K562 (cell line): Measurements from ENCODE around the gene TRAF7. TPM values are rescaled to one million over a fixed set of nuclear protein-coding genes. Genes with fewer than 3 reads are reported as not detected.
"Not testable (repeated sequence)": the region's sequence is repeated elsewhere in the genome, so short reads cannot be mapped to it uniquely, and the experiment has no call there.

Source experiments
- ATAC-seq: fragments of 200-7000 bp; cut with Tn5 transposase; 3 replicates; pipeline ENCODE4 v1.9.1; 2020; ENCODE audit warnings: moderate library complexity
- BruUV-seq: library from RNA; stranded (reverse); fragments of 400-500 nt; replicated peaks from 2 replicates; lab custom pipeline; 2021; lab: Mats Ljungman, UMichigan
- CTCF ChIA-PET: fragments of 300-600 bp; formaldehyde crosslinking; extraction: SDS; loops from one replicate; lab custom pipeline; 2021; ENCODE audit warnings: low intra/inter-chr PET ratio; lab: Yijun Ruan, JAX
- POLR2A ChIA-PET: fragments of 300-600, 350-650 bp; sonication (Branson Sonifier 250); formaldehyde crosslinking; extraction: SDS; loops from one replicate; lab custom pipeline; 2021; ENCODE audit warnings: antibody characterized with exemption, inconsistent platforms; lab: Yijun Ruan, JAX
- DNase-seq, 4 experiments: peaks; one replicate each; pipeline versions ENCODE4 v3.0.0 to v3.0.0-alpha.2; 2011 to 2018; ENCODE audit warnings: low spot score in 3 of 4, mixed read lengths in 3 of 4; ENCODE audit errors: extremely low read depth in 1 of 4
- FAIRE-seq: peaks from 2 replicates; lab custom pipeline; 2011; peaks lifted over from hg19 to GRCh38; lab: Jason Lieb, UNC
- H2AFZ ChIP-seq: 2 replicates; pipeline ENCODE4 v1.6.0; 2011; ENCODE audit warnings: low read depth, low read length, control low read depth, inconsistent platforms
- H3K27ac ChIP-seq: fragments of 200-600 bp; 3 replicates; pipeline ENCODE4 v1.8.0; 2011; ENCODE audit warnings: low read depth, mild to moderate bottlenecking, control low read depth, inconsistent platforms, low read length, moderate library complexity, mixed read lengths; ENCODE audit errors: extremely low read depth
- H3K27me3 ChIP-seq, 2 experiments: fragments of 300-600 bp in 1 of 2; 2 replicates in 1 of 2; 3 replicates in 1 of 2; pipeline versions ENCODE4 v1.6.0 to v1.8.0; 2011; ENCODE audit warnings: inconsistent platforms in 2 of 2, low read length in 2 of 2, mild to moderate bottlenecking in 1 of 2, mixed read lengths in 1 of 2, moderate library complexity in 1 of 2; ENCODE audit not compliant: control insufficient read depth in 2 of 2, insufficient read depth in 2 of 2
- H3K36me3 ChIP-seq: fragments of 300-600 bp; 3 replicates; pipeline ENCODE4 v1.8.0; 2011; ENCODE audit warnings: mild to moderate bottlenecking, low read length, inconsistent platforms; ENCODE audit not compliant: control insufficient read depth, insufficient read depth
- H3K4me1 ChIP-seq, 2 experiments: fragments of 200-600 bp in 1 of 2; replicated peaks in 1 of 2; 2 replicates in 1 of 2; 3 replicates in 1 of 2; pipeline versions ENCODE4 v1.5.1 to v1.8.0; 2011; ENCODE audit warnings: inconsistent platforms in 2 of 2, low read length in 2 of 2, mild to moderate bottlenecking in 1 of 2, mixed read lengths in 1 of 2, moderate library complexity in 1 of 2; ENCODE audit not compliant: control insufficient read depth in 2 of 2, insufficient read depth in 2 of 2
- H3K4me2 ChIP-seq: 2 replicates; pipeline ENCODE4 v1.6.1; 2011; ENCODE audit warnings: low read length, control low read depth, inconsistent platforms, mixed read lengths; ENCODE audit not compliant: insufficient read depth
- H3K4me3 ChIP-seq: fragments of 200-600 bp; sonication (generic), shearing (Covaris generic); 2 replicates; pipeline ENCODE4 v1.5.1; 2016; ENCODE audit warnings: control low read depth, inconsistent platforms
- H3K79me2 ChIP-seq: fragments of 200-600 bp; 3 replicates; pipeline ENCODE4 v1.8.0; 2011; ENCODE audit warnings: low read length, inconsistent platforms; ENCODE audit not compliant: control insufficient read depth, insufficient read depth
- H3K9ac ChIP-seq, 2 experiments: 2 replicates each; pipeline versions ENCODE4 v1.6.0 to v1.6.1; 2011; ENCODE audit warnings: low read depth in 2 of 2, low read length in 2 of 2, control low read depth in 1 of 2, inconsistent platforms in 1 of 2, mild to moderate bottlenecking in 1 of 2, mixed read lengths in 1 of 2; ENCODE audit not compliant: insufficient read depth in 1 of 2
- H3K9me1 ChIP-seq: one replicate; pipeline ENCODE4 v1.6.0; 2011; ENCODE audit warnings: inconsistent platforms, mild to moderate bottlenecking, low read length, moderate library complexity; ENCODE audit not compliant: control insufficient read depth, insufficient read depth
- H3K9me3 ChIP-seq: replicated peaks from 2 replicates; pipeline ENCODE4 v1.5.1; 2011; ENCODE audit warnings: low read depth, low read length, inconsistent platforms; ENCODE audit not compliant: control insufficient read depth, insufficient read depth
- H4K20me1 ChIP-seq: replicated peaks from 2 replicates; pipeline ENCODE4 v1.6.1; 2011; ENCODE audit warnings: low read length, inconsistent platforms, mixed read lengths; ENCODE audit not compliant: control insufficient read depth, insufficient read depth
- ELF1 ChIP-seq: fragments of 200-800 bp; sonication (Bioruptor generic); IDR thresholded peaks from 2 replicates; pipeline ENCODE4 v1.6.1; 2016; ENCODE audit warnings: missing genetic modification characterization, missing compliant biosample characterization
- NR2C1 ChIP-seq, 2 experiments: fragments of 450-650 bp; IDR thresholded peaks; 2 replicates each; pipeline ENCODE4 v1.6.1; 2017; ENCODE audit warnings: mild to moderate bottlenecking in 2 of 2, antibody characterized with exemption in 1 of 2, inconsistent platforms in 1 of 2, missing compliant biosample characterization in 1 of 2, missing genetic modification characterization in 1 of 2
- NR2C2 ChIP-seq, 2 experiments: fragments of 200-800 bp in 1 of 2; sonication (Bioruptor generic) in 1 of 2; sonication (generic) in 1 of 2; formaldehyde crosslinking in 1 of 2; IDR thresholded peaks; 2 replicates each; pipeline versions ENCODE4 v1.6.1 to v1.8.0; 2016 to 2022; ENCODE audit warnings: mild to moderate bottlenecking in 1 of 2, missing compliant biosample characterization in 1 of 2, missing genetic modification characterization in 1 of 2, missing genetic modification reagents in 1 of 2
- WGBS: fragments of 100-300 bp; shearing (Covaris generic); methylation state at CpG from one replicate; pipeline ENCODE4 v1.1.6; 2016; ENCODE audit warnings: low coverage, mixed read lengths; ENCODE audit not compliant: insufficient coverage; ENCODE audit errors: missing lambda C conversion rate; 5-methylcytosine and 5-hydroxymethylcytosine counted together
- in situ Hi-C: fragments of 300-500 bp; cut with MboI; formaldehyde crosslinking; loops from 4 replicates; pipeline ENCODE4 v1.15.0; 2018; ENCODE audit warnings: inconsistent platforms, mixed read lengths
- intact Hi-C: fragments of 100-400 bp; cut with micrococcal nuclease; formaldehyde crosslinking; loops from 2 replicates; pipeline ENCODE4 v1.14.2; 2022
- polyA plus RNA-seq, 8 experiments: library from polyadenylated mRNA; depleted of rRNA in 4 of 8; stranded (reverse) in 5 of 8; unstranded in 3 of 8; fragments of >200 nt; fragmentation: Nextera tagmentation in 2 of 8; fragmentation: Illumina TruSeq in 1 of 8; extraction: Ambion mirVana in 2 of 8; extraction: Trizol in 1 of 8; gene quantifications; 2 replicates each; pipeline versions ENCODE4 v1.2.1 to v1.2.3, GENCODE V29; 2011 to 2014; ENCODE audit warnings: inconsistent platforms in 1 of 8, missing spikeins in 1 of 8
- total RNA-seq, 7 experiments: library from RNA; depleted of rRNA in 6 of 7; stranded (reverse); fragments of >200 nt in 6 of 7; fragmentation: Illumina TruSeq in 2 of 7; extraction: Trizol in 2 of 7; gene quantifications; 2 replicates each; pipeline versions ENCODE4 v1.2.1 to v1.2.3, GENCODE V29; 2011 to 2021; ENCODE audit warnings: low replicate concordance in 1 of 7
- TF ChIP-seq, protein P1 (sequence below): IDR thresholded peaks from 2 replicates; pipeline ENCODE4 v1.6.1; 2016; ENCODE audit warnings: missing genetic modification characterization, missing compliant biosample characterization

Gene TRAF7
- total and polyA plus RNA-seq, 9 of the 15 experiments (the other 6 are each of a cell fraction or from before 2014, with no cell fraction given) = 1.1 to 113 (median 41.6) TPM

DNA sequence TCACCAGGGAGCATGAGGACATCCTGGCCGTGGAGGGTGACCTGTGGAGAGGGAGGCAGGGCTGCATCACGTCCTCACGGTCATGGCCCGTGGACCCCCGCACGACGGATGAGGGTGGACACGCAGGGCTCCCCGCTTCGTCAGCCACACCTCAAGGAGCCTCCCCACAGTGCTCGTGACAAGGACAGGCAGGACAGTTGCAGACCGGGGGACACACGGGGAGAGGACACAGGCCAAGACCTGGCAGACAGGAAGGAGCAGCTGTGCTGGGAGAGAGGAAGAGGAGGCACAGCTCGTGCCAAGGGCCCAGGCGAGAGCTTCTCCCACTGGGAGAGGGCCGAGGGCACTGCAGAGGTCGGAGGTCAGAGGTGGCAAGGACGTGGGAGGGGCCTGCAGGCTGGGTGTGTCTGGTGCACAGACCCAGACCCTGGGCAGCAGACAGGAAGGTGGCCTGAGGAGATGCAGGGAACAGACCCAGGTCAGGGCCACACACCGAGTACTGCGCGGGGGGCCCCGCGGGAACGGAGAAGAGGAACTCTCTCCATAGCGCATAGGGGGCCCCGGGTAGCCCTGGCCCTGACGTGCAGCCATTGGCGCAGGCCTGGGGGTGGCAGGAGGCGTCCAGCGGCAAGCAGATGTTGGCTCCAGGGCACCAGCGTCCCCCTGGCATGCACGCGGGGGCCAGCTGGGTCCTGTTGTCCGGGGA lies 40.5 kb upstream of the TRAF7 start:
- DNase-seq; H3K9me1 ChIP-seq; H3K27me3 ChIP-seq; H3K79me2 ChIP-seq; H4K20me1 ChIP-seq; H3K9me3 ChIP-seq; FAIRE-seq; H3K27ac ChIP-seq; H3K4me2 ChIP-seq; H3K4me3 ChIP-seq; CTCF ChIA-PET; H3K9ac ChIP-seq; ATAC-seq; in situ Hi-C loops; BruUV-seq; intact Hi-C loops; H2AFZ ChIP-seq; TF ChIP-seq NR2C1 (IDR thresholded peaks at IDR 0.05); NR2C2 (CRISPR knock-in tag; IDR thresholded peaks at IDR 0.05): not testable (repeated sequence)
- POLR2A ChIA-PET = interaction anchor here (0.6 kb wide), 1 partner anchor 454 kb away, joined by 4 read pairs; no protein-coding TSS in a partner anchor
- WGBS = 87% methylated on average over 13 of the region's 34 CpGs
- TF ChIP-seq NR2C1 (tag; IDR thresholded peaks at IDR 0.05) (peak; percentile 60; the same call in 1 of the 2 replicates), NR2C2 (tag; IDR thresholded peaks at IDR 0.05) (0 out of 2 replicates have a peak, but pooled peaks have one; percentile 14)
- H3K36me3 ChIP-seq = peaks cover 17% of the 10 kb centered on the region; the same call in 1 of the 3 replicates
- H3K4me1 ChIP-seq = peaks cover 0 to 17% of the 10 kb centered on the region in 2 experiments; a peak in 1 of 5 replicates

DNA sequence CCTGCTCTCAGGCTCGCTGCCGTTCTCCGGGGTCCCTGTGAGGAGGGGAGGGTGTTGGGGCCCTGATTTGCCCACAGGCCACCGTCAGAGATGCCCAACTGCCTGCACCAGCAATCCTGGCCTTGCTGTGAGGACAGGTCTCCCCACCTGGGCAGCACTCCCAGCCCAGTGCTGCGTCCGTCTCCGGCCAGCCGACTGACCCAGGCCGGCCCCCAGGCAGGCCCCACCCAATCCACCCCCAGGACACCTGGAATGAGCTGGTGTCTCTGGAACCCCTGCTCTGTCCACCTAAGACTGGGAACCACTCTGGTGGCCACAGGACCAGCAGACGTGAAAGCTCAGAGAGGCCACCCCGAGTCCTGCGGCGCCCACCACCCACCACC lies 40.0 kb upstream of the TRAF7 start:
- FAIRE-seq = no peak
- Histone ChIP-seq H3K27ac (no peak overlapping the region), H3K9me1 (no peaks in the 10 kb centered on the region), H3K9me3 (no peaks in the 10 kb centered on the region), H4K20me1 (no peaks in the 10 kb centered on the region), H3K9ac (no peak overlapping the region), H3K27me3 (no peaks in the 10 kb centered on the region), H3K4me3 (no peak overlapping the region), H3K4me1 (peaks cover 0 to 17% of the 10 kb centered on the region in 2 experiments; a peak in 1 of 5 replicates), H2AFZ (no peak overlapping the region), H3K36me3 (peaks cover 15% of the 10 kb centered on the region; the same call in 1 of the 3 replicates), H3K79me2 (no peaks in the 10 kb centered on the region), H3K4me2 (no peak overlapping the region)
- peak in 1 of 4 experiments; percentile 4 for DNase-seq
- intact Hi-C loops = no loop called here
- BruUV-seq = no TSS peak
- ChIA-PET CTCF (no interaction called here), POLR2A (no interaction called here)
- in situ Hi-C loops = no loop called here
- TF ChIP-seq, protein P1, sequence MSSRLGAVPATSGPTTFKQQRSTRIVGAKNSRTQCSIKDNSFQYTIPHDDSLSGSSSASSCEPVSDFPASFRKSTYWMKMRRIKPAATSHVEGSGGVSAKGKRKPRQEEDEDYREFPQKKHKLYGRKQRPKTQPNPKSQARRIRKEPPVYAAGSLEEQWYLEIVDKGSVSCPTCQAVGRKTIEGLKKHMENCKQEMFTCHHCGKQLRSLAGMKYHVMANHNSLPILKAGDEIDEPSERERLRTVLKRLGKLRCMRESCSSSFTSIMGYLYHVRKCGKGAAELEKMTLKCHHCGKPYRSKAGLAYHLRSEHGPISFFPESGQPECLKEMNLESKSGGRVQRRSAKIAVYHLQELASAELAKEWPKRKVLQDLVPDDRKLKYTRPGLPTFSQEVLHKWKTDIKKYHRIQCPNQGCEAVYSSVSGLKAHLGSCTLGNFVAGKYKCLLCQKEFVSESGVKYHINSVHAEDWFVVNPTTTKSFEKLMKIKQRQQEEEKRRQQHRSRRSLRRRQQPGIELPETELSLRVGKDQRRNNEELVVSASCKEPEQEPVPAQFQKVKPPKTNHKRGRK = no peak
- no peak for TF ChIP-seq ELF1 (tag)
- WGBS = 88% methylated on average over 6 of the region's 13 CpGs
- no peak for ATAC-seq

DNA sequence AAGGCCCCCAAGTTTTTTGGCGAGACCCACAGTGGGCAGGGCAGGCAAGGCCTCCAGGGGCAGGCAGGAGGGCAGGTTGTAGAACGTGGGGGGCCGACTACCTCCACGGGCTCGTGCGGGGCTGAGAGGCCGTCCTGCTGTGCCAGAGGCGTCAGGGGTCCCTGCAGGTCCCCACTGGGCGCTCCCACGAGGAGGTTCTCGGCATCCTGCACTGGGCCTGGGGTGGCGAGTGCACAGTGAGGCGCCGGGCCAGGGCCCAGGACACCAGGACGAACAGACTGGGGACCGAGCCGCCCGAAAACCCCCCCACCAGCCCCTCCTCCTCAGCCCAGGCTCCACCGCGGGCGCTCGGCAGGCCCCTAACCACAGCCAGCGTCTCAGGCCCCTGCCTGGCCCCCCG lies 39.2 kb upstream of the TRAF7 start:
- H2AFZ ChIP-seq, H3K27ac ChIP-seq, CTCF ChIA-PET, H3K36me3 ChIP-seq, POLR2A ChIA-PET, H3K9me3 ChIP-seq, H3K4me3 ChIP-seq, intact Hi-C loops, FAIRE-seq, H4K20me1 ChIP-seq, ATAC-seq, H3K9me1 ChIP-seq, in situ Hi-C loops, H3K4me2 ChIP-seq, H3K27me3 ChIP-seq, BruUV-seq, H3K79me2 ChIP-seq, H3K9ac ChIP-seq, DNase-seq: not testable (repeated sequence)
- WGBS = 94% methylated on average over 6 of the region's 24 CpGs
- peaks cover 0 to 18% of the 10 kb centered on the region in 2 experiments; a peak in 2 of 5 replicates for H3K4me1 ChIP-seq
